ENCODE data around the gene VPS50. TPM values are rescaled to one million over a fixed set of nuclear protein-coding genes. Genes with fewer than 3 reads are reported as not detected.

VPS50 gene
- total and polyA plus RNA-seq, 2 donors (not counting 1 experiment from before 2014, with no cell fraction given) = 9.4 to 54.1 TPM

- H3K27me3 Mint-ChIP-seq = peaks cover 27% of the 10 kb centered on the region
- DNase-seq (no peak), ATAC-seq (ENCODE audit: low read depth) (no peak)
- no peak for TF ChIP-seq EZH2 (IDR thresholded peaks at IDR 0.05; ENCODE audit: borderline replicate concordance, insufficient read depth, low read depth, low read length, poor library complexity, severe bottlenecking)
- TF ChIP-seq CTCF (IDR thresholded peaks at IDR 0.05) = no peak
- no peak overlapping the region for H3K4me3 Mint-ChIP-seq
- Histone ChIP-seq H4K20me1 (ENCODE audit: control insufficient read depth, insufficient read depth, low read length, poor library complexity, severe bottlenecking) (no peaks in the 10 kb centered on the region), H3K4me3 (ENCODE audit: control extremely low read depth in 1 of 5, extremely low read depth in 1 of 5, insufficient read depth in 1 of 5, low read depth in 2 of 5, low read length in 4 of 5) (no peak overlapping the region), H3K27me3 (replicated peaks in 1 of 4; ENCODE audit: control extremely low read depth in 1 of 4, control insufficient read depth in 3 of 4, insufficient read depth in 4 of 4, low read length in 3 of 4) (peaks cover 0 to 4% (median 0%) of the 10 kb centered on the region in 4 experiments), H3K79me2 (ENCODE audit: control insufficient read depth, insufficient read depth, low read length) (no peaks in the 10 kb centered on the region), H3K27ac (ENCODE audit: low read length in 2 of 2) (no peak overlapping the region), H3K4me2 (replicated peaks; ENCODE audit: low read depth, low read length, poor library complexity, severe bottlenecking) (no peak overlapping the region), H2AFZ (ENCODE audit: insufficient read depth, low read depth, low read length, poor library complexity, severe bottlenecking) (no peak overlapping the region), H3K9me3 (ENCODE audit: control extremely low read depth in 1 of 3, control insufficient read depth in 2 of 3, insufficient read depth in 1 of 3, low read length in 2 of 3) (no peaks in the 10 kb centered on the region), H3K36me3 (replicated peaks in 1 of 2; ENCODE audit: control extremely low read depth in 1 of 2, control insufficient read depth in 1 of 2, extremely low read depth in 1 of 2, insufficient read depth in 2 of 2, low read length in 1 of 2) (no peaks in the 10 kb centered on the region), H3K4me1 (ENCODE audit: control insufficient read depth in 2 of 2, insufficient read depth in 2 of 2, low read length in 2 of 2) (peaks cover 9 to 17% of the 10 kb centered on the region in 2 donors), H3K9ac (ENCODE audit: low read length) (no peak overlapping the region)
- H3K27ac Mint-ChIP-seq = no peak overlapping the region
- CTCF ChIA-PET = no interaction called here
- H3K4me1 Mint-ChIP-seq = peaks cover 20% of the 10 kb centered on the region
- no peaks in the 10 kb centered on the region for H3K9me3 Mint-ChIP-seq (ENCODE audit: insufficient read depth)
- intact Hi-C loops (cut with micrococcal nuclease) = no loop called here
- no CpG with 5 or more reads among the region's 3 CpGs for WGBS (ENCODE audit: insufficient coverage)
- POLR2A ChIA-PET = no interaction called here
These were observed 150.2 kb downstream of the VPS50 start for GRCh38 chr7:93382362-93382761.

DNA sequence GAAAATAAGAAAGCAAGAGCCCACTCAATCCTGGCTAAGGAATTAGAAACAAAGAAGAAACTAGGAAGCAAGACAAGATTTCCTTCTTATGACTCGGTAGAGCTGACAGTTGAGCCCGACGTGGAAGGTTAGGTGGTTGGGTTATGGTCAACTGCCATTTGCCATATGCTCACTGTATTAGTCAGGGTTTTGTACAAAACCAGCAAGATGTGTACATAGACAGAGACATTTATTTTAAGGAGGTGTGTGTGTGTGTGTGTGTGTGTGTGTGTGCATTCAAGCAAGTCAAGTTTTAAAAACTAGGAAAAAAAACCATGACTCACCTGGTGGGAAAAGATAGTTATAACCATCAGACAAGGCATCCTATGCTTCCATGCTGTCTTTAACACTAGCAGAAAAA is 158.5 kb downstream of the VPS50 start:
- H3K4me2 ChIP-seq (replicated peaks; ENCODE audit: low read depth, low read length, poor library complexity, severe bottlenecking) = no peak overlapping the region
- intact Hi-C loops (cut with micrococcal nuclease) = no loop called here
- ChIA-PET POLR2A (no interaction called here), CTCF (no interaction called here)
- H3K79me2 ChIP-seq (ENCODE audit: control insufficient read depth, insufficient read depth, low read length) = no peaks in the 10 kb centered on the region
- DNase-seq = no peak
- no peaks in the 10 kb centered on the region for H3K4me1 ChIP-seq (ENCODE audit: control insufficient read depth in 2 of 2, insufficient read depth in 2 of 2, low read length in 2 of 2)
- Mint-ChIP-seq H3K4me3 (no peak overlapping the region), H3K27ac (no peak overlapping the region), H3K27me3 (peaks cover 27% of the 10 kb centered on the region), H3K9me3 (ENCODE audit: insufficient read depth) (no peaks in the 10 kb centered on the region), H3K4me1 (no peaks in the 10 kb centered on the region)
- no peak for ATAC-seq (ENCODE audit: low read depth)
- H3K4me3 ChIP-seq (ENCODE audit: control extremely low read depth in 1 of 5, extremely low read depth in 1 of 5, insufficient read depth in 1 of 5, low read depth in 2 of 5, low read length in 4 of 5) = no peak overlapping the region
- no peak overlapping the region for H3K27ac ChIP-seq (ENCODE audit: low read length in 2 of 2)
- H3K27me3 ChIP-seq (replicated peaks in 1 of 4; ENCODE audit: control extremely low read depth in 1 of 4, control insufficient read depth in 3 of 4, insufficient read depth in 4 of 4, low read length in 3 of 4) = peaks cover 0 to 3% (median 0%) of the 10 kb centered on the region in 4 experiments
- no peak for TF ChIP-seq EZH2 (IDR thresholded peaks at IDR 0.05; ENCODE audit: borderline replicate concordance, insufficient read depth, low read depth, low read length, poor library complexity, severe bottlenecking)
- no peak for TF ChIP-seq CTCF (IDR thresholded peaks at IDR 0.05)
- H2AFZ ChIP-seq (ENCODE audit: insufficient read depth, low read depth, low read length, poor library complexity, severe bottlenecking) = no peak overlapping the region
- no peaks in the 10 kb centered on the region for H3K36me3 ChIP-seq (replicated peaks in 1 of 2; ENCODE audit: control extremely low read depth in 1 of 2, control insufficient read depth in 1 of 2, extremely low read depth in 1 of 2, insufficient read depth in 2 of 2, low read length in 1 of 2)
- H4K20me1 ChIP-seq (ENCODE audit: control insufficient read depth, insufficient read depth, low read length, poor library complexity, severe bottlenecking) = no peaks in the 10 kb centered on the region
- H3K9me3 ChIP-seq (ENCODE audit: control extremely low read depth in 1 of 3, control insufficient read depth in 2 of 3, insufficient read depth in 1 of 3, low read length in 2 of 3) = no peaks in the 10 kb centered on the region
- H3K9ac ChIP-seq (ENCODE audit: low read length) = no peak overlapping the region
- WGBS (ENCODE audit: insufficient coverage) = 93% methylated on average over 3 of the region's 3 CpGs
